Activated CD4-positive, alpha-beta memory T cell treated with anti-CD3 and anti-CD28 coated beads, Interleukin-2, amount 10 ng/mL, durations not matched to agents 7 days and 5 days (primary cell): ENCODE results near the gene LETM1. TPM values are rescaled to one million over a fixed set of nuclear protein-coding genes. Genes with fewer than 3 reads are reported as not detected.
A peak's percentile ranks its signal among the peaks of the same experiment; 100 is the strongest.
"Not testable (repeated sequence)": the region's sequence is repeated elsewhere in the genome, so short reads cannot be mapped to it uniquely, and the experiment has no call there.

ENCODE experiments used
- CTCF ChIA-PET: fragments of 350-600 bp; sonication (Branson Sonifier 250); formaldehyde crosslinking; loops from one replicate; lab custom pipeline; 2021; ENCODE audit warnings: antibody characterized with exemption, inconsistent platforms; lab: Charles Lee
- POLR2A ChIA-PET: fragments of 350-600 bp; sonication (Branson Sonifier 250); formaldehyde crosslinking; loops from one replicate; lab custom pipeline; 2021; ENCODE audit warnings: antibody characterized with exemption; lab: Charles Lee
- DNase-seq: peaks from one replicate; pipeline ENCODE4 v3.0.0-alpha.2; 2020
- H3K27ac Mint-ChIP-seq: one replicate; pipeline ENCODE4 v1.8.0; 2021; ENCODE audit warnings: mild to moderate bottlenecking, mixed read lengths
- H3K27me3 Mint-ChIP-seq: one replicate; pipeline ENCODE4 v1.8.0; 2021; ENCODE audit warnings: mixed read lengths
- H3K36me3 Mint-ChIP-seq: one replicate; pipeline ENCODE4 v1.8.0; 2021; ENCODE audit warnings: low read depth, mixed read lengths
- H3K4me1 Mint-ChIP-seq: one replicate; pipeline ENCODE4 v1.8.0; 2021; ENCODE audit warnings: mixed read lengths
- H3K4me3 Mint-ChIP-seq: one replicate; pipeline ENCODE4 v1.8.0; 2021; ENCODE audit warnings: mild to moderate bottlenecking, mixed read lengths
- H3K9me3 Mint-ChIP-seq: one replicate; pipeline ENCODE4 v1.8.0; 2021; ENCODE audit warnings: mixed read lengths
- total RNA-seq, 2 experiments: library from RNA; stranded (reverse); gene quantifications; one replicate each; pipeline ENCODE4 v1.2.3, GENCODE V29; 2021

LETM1 gene
- total RNA-seq, 2 experiments from 2014 or later, result 36.6 to 39.3 TPM

DNA sequence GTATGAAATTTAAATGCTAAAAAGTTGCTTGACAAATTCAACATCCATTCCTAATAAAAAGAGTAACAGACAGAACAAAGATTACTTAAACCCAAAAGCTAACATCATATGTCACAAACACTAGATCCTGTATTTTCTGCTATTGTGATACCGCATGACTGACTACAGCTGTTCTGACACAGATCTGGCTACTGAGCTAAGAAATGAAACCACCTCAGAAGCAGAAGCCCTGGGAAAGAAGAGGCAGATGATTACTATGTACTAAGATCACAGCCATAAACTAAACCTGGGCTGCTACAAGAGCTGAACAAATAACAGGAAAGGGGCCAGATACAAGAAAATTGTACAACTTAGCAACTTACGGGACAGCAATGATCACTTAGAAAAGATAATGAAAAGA is 9.4 kb downstream of the LETM1 start:
- no peak overlapping the region for H3K4me3 Mint-ChIP-seq
- DNase-seq, result no peak
- no peaks in the 10 kb centered on the region for H3K27me3 Mint-ChIP-seq
- H3K4me1 Mint-ChIP-seq, result peaks cover 15% of the 10 kb centered on the region
- no peaks in the 10 kb centered on the region for H3K9me3 Mint-ChIP-seq
- ChIA-PET POLR2A (interaction anchor here (1.0 to 4.0 kb wide), 2 partner anchors 10 to 40 kb away, joined by 4 to 11 read pairs; partner anchors contain the start of gene LETM1), CTCF (interaction anchor here (1.4 kb wide), 1 partner anchor 54 kb away, joined by 3 read pairs; no protein-coding TSS in a partner anchor)
- no peak overlapping the region for H3K27ac Mint-ChIP-seq
- peaks cover 29% of the 10 kb centered on the region for H3K36me3 Mint-ChIP-seq

- H3K36me3 Mint-ChIP-seq, result peaks cover 31% of the 10 kb centered on the region
- H3K4me1 Mint-ChIP-seq, DNase-seq, H3K9me3 Mint-ChIP-seq, H3K4me3 Mint-ChIP-seq, CTCF ChIA-PET, H3K27me3 Mint-ChIP-seq, H3K27ac Mint-ChIP-seq: not testable (repeated sequence)
- POLR2A ChIA-PET, result interaction anchor here (4.0 kb wide), 1 partner anchor 12 kb away, joined by 11 read pairs; the partner anchor contains the start of gene LETM1
These were observed 11.3 kb downstream of the LETM1 start for GRCh38 chr4:1844618-1845017.

- POLR2A ChIA-PET, result interaction anchor here (4.0 kb wide), 1 partner anchor 13 kb away, joined by 11 read pairs; the partner anchor contains the start of gene LETM1
- Mint-ChIP-seq H3K4me3 (no peak overlapping the region), H3K36me3 (peaks cover 36% of the 10 kb centered on the region), H3K27me3 (no peaks in the 10 kb centered on the region), H3K9me3 (no peaks in the 10 kb centered on the region), H3K27ac (no peak overlapping the region), H3K4me1 (peaks cover 7% of the 10 kb centered on the region)
- DNase-seq, result no peak
- CTCF ChIA-PET, result no interaction called here
These were observed 12.1 kb downstream of the LETM1 start for GRCh38 chr4:1843852-1844251.

- Mint-ChIP-seq H3K4me3 (no peak overlapping the region), H3K27ac (no peak overlapping the region), H3K9me3 (no peaks in the 10 kb centered on the region), H3K4me1 (peaks cover 7% of the 10 kb centered on the region), H3K27me3 (no peaks in the 10 kb centered on the region), H3K36me3 (peaks cover 36% of the 10 kb centered on the region)
- DNase-seq, result no peak
- ChIA-PET CTCF (no interaction called here), POLR2A (no interaction called here)
These were observed 12.9 kb downstream of the LETM1 start for GRCh38 chr4:1842993-1843448.

GRCh38 chr4:1842339-1842895 is 13.5 kb downstream of the LETM1 start:
- no peak for DNase-seq
- H3K27ac Mint-ChIP-seq, result peak overlapping the region; percentile 19
- H3K4me3 Mint-ChIP-seq, result no peak overlapping the region
- no peaks in the 10 kb centered on the region for H3K9me3 Mint-ChIP-seq
- POLR2A ChIA-PET, result no interaction called here
- peaks cover 7% of the 10 kb centered on the region for H3K4me1 Mint-ChIP-seq
- no peaks in the 10 kb centered on the region for H3K27me3 Mint-ChIP-seq
- CTCF ChIA-PET, result no interaction called here
- peaks cover 36% of the 10 kb centered on the region for H3K36me3 Mint-ChIP-seq

DNA sequence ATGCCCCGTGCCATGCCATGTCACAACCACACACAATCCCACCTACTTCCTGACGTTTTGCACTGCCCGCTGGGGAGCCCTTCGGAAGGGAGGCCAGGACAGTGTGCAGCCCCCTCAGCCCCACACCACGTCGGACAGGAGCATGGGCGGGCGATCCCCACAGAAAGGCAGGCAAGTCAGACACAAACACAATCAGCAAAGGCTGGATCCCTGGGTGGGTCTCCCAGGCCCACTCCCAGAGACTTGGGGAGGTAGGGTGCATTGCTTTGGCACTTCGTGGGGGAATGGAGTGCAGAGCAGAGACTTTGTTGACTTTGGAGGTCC is 14.1 kb downstream of the LETM1 start:
- ChIA-PET CTCF (no interaction called here), POLR2A (no interaction called here)
- H3K4me1 Mint-ChIP-seq, result peaks cover 7% of the 10 kb centered on the region
- H3K27ac Mint-ChIP-seq, result no peak overlapping the region
- H3K9me3 Mint-ChIP-seq, result no peaks in the 10 kb centered on the region
- no peaks in the 10 kb centered on the region for H3K27me3 Mint-ChIP-seq
- H3K36me3 Mint-ChIP-seq, result peaks cover 31% of the 10 kb centered on the region
- no peak for DNase-seq
- H3K4me3 Mint-ChIP-seq, result no peak overlapping the region

DNA sequence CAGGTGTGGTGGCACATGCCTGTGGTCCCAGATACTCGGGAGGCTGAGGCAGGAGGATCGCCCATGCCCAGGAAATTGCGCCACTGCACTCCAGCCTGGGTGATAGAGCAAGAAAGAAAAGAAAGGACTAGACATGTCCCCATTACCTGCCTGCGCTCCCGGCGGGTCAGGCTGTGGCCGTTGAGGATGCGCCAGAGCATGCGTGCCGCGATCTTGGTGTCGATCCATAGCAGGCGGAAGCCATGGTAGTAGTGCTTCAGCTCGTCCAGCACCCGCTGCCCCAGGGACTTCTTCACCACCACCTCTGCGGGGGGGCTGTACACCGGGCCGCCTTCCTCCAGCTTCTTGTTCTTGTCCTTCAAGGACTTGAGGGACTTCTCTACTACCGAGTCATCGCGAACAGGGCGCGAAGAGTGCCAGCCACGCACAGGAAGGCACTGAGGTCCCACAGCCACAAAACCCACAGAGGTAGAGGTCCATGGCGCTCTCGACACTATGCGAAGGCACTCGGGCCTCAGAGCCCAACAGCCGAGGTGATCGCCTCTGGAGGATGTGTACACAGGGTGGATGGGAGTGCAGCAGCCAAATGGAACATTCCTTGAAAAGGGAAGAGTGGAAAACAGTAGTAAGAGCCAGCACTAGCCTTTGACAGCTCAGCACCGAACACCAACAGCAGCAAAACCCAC is 14.6 kb downstream of the LETM1 start:
- DNase-seq, result no peak
- Mint-ChIP-seq H3K4me1 (peaks cover 7% of the 10 kb centered on the region), H3K27me3 (no peaks in the 10 kb centered on the region), H3K9me3 (no peaks in the 10 kb centered on the region), H3K27ac (no peak overlapping the region), H3K36me3 (peaks cover 26% of the 10 kb centered on the region), H3K4me3 (no peak overlapping the region)
- ChIA-PET POLR2A (no interaction called here), CTCF (no interaction called here)

GRCh38 chr4:1839282-1839681 is 16.7 kb downstream of the LETM1 start:
- no peak for DNase-seq
- Mint-ChIP-seq H3K4me1 (peaks cover 7% of the 10 kb centered on the region), H3K36me3 (peaks cover 32% of the 10 kb centered on the region), H3K4me3 (no peak overlapping the region), H3K27me3 (no peaks in the 10 kb centered on the region), H3K27ac (no peak overlapping the region), H3K9me3 (no peaks in the 10 kb centered on the region)
- ChIA-PET POLR2A (interaction anchor here (0.7 to 1.5 kb wide), 2 partner anchors 9 to 31 kb away, joined by 3 to 5 read pairs; partner anchors contain the start of gene NSD2), CTCF (no interaction called here)

- CTCF ChIA-PET, result no interaction called here
- POLR2A ChIA-PET, result no interaction called here
- H3K4me1 Mint-ChIP-seq, result peaks cover 6% of the 10 kb centered on the region
- DNase-seq, result no peak
- H3K27me3 Mint-ChIP-seq, result no peaks in the 10 kb centered on the region
- H3K27ac Mint-ChIP-seq, result no peak overlapping the region
- no peaks in the 10 kb centered on the region for H3K9me3 Mint-ChIP-seq
- no peak overlapping the region for H3K4me3 Mint-ChIP-seq
- H3K36me3 Mint-ChIP-seq, result peaks cover 26% of the 10 kb centered on the region
These were observed 18.9 kb downstream of the LETM1 start for GRCh38 chr4:1837069-1837468.

- no peak for DNase-seq
- H3K27me3 Mint-ChIP-seq, result no peaks in the 10 kb centered on the region
- ChIA-PET CTCF (no interaction called here), POLR2A (no interaction called here)
- H3K27ac Mint-ChIP-seq, result no peak overlapping the region
- H3K9me3 Mint-ChIP-seq, result no peaks in the 10 kb centered on the region
- H3K36me3 Mint-ChIP-seq, result peaks cover 26% of the 10 kb centered on the region
- H3K4me1 Mint-ChIP-seq, result peaks cover 4% of the 10 kb centered on the region
- no peak overlapping the region for H3K4me3 Mint-ChIP-seq
These were observed 19.3 kb downstream of the LETM1 start for GRCh38 chr4:1836650-1837049.

GRCh38 chr4:1835836-1836235 is 20.1 kb downstream of the LETM1 start:
- DNase-seq, H3K27ac Mint-ChIP-seq, POLR2A ChIA-PET, H3K27me3 Mint-ChIP-seq, H3K4me3 Mint-ChIP-seq, H3K9me3 Mint-ChIP-seq, CTCF ChIA-PET, H3K4me1 Mint-ChIP-seq: not testable (repeated sequence)
- peaks cover 25% of the 10 kb centered on the region for H3K36me3 Mint-ChIP-seq

DNA sequence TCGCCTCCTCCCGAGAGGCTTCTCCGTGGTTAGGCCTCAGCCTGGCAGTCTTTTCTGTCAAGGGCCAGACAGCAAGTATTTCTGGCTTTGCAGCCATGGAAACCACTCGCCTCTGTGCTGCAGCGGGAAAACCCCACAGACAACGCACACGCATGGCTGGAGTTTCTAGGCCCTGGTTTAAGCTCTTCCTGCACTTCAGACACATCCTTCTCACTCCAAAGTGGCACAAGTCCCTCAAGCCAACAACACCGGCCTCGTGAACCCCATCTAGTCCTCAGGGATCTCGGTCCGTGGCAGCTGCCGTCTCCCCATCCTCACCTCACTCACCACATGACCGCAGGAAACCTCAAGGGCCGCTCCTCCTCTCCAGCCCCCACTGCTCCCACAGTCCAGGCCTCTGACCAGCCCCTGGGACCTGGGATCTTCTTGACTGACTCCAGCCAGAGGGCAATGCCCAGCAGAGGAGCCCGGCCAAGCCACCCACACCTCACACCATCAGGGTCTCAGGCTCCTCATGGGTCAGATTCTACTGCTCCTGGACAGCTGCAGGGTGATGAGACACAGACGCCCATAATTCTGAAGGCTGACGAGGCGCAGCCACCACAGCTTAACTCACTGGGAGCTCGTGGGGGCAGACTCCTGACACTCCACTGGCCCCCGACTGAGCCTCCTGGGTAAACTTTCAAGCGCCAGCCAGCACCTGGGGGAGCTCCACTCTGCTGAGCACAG is 21.7 kb downstream of the LETM1 start:
- ChIA-PET POLR2A (no interaction called here), CTCF (no interaction called here)
- peaks cover 5% of the 10 kb centered on the region for H3K4me1 Mint-ChIP-seq
- H3K9me3 Mint-ChIP-seq, result no peaks in the 10 kb centered on the region
- no peak for DNase-seq
- no peak overlapping the region for H3K27ac Mint-ChIP-seq
- H3K27me3 Mint-ChIP-seq, result no peaks in the 10 kb centered on the region
- no peak overlapping the region for H3K4me3 Mint-ChIP-seq
- H3K36me3 Mint-ChIP-seq, result peaks cover 33% of the 10 kb centered on the region

DNA sequence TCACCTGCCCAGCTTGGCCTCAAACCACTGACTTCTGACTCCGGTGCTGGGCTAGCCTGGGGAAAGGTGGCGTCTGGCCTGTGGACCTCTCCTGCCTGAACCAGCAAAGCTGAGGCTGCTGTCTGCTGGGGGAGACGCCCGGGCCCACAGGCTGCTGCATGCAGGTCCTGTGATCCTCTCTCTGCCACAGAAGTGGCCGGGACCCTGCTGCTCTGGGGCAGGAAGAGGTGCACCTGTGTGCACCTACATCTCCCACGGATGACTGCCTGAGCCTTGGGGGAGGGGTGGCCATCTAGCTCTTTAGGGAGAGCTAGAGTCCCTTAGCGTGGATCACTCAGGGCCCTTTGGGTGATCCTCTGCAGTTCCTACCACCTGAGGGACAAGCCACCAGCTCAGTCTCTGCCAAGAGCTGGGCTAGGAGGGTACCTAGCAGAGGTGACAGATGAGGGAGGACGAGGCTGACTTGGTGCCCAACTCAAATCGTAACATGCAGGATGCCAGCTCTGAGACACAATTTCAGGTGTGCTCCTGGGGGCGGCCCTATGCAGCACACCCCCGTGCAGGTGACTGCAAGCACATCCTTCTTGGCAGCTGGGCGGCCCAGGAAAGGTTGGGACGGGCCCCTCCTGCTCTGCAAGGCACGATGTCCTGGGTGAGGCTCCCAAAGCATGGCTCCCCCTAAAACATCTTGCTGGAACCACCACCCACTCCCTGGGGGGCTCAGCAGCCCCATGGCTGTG is 22.5 kb downstream of the LETM1 start:
- CTCF ChIA-PET, result no interaction called here
- Mint-ChIP-seq H3K4me3 (no peak overlapping the region), H3K27me3 (no peaks in the 10 kb centered on the region), H3K36me3 (peaks cover 30% of the 10 kb centered on the region), H3K4me1 (peaks cover 5% of the 10 kb centered on the region), H3K9me3 (no peaks in the 10 kb centered on the region), H3K27ac (no peak overlapping the region)
- POLR2A ChIA-PET, result no interaction called here
- DNase-seq, result no peak
